ENCODE data around the gene COG3.

COG3 gene

GRCh38 chr13:45473627-45474026, 8.9 kb downstream of the COG3 start:
- TF ChIP-seq CTCF (conservative IDR thresholded peaks at IDR 0.05) (no peak; the same call in 1 of the 2 replicates), ZFX (IDR thresholded peaks at IDR 0.05) (no peak)
- no peak overlapping the region for H3K27ac ChIP-seq

GRCh38 chr13:45474584-45475454, 10.1 kb downstream of the COG3 start:
- H3K27ac ChIP-seq = no peak overlapping the region
- TF ChIP-seq ZFX (IDR thresholded peaks at IDR 0.05) (no peak), CTCF (conservative IDR thresholded peaks at IDR 0.05) (no peak)

GRCh38 chr13:45479661-45480060, 14.9 kb downstream of the COG3 start:
- H3K27ac ChIP-seq = no peak overlapping the region
- TF ChIP-seq ZFX (IDR thresholded peaks at IDR 0.05) (no peak), CTCF (conservative IDR thresholded peaks at IDR 0.05) (no peak)

- H3K27ac ChIP-seq = no peak overlapping the region
- no peak for TF ChIP-seq CTCF (conservative IDR thresholded peaks at IDR 0.05)
- TF ChIP-seq ZFX (IDR thresholded peaks at IDR 0.05) = no peak
Observed at GRCh38 chr13:45481688-45482087, 16.9 kb downstream of the COG3 start.

GRCh38 chr13:45482571-45483173, 17.9 kb downstream of the COG3 start:
- H3K27ac ChIP-seq = no peak overlapping the region
- TF ChIP-seq CTCF (conservative IDR thresholded peaks at IDR 0.05) (no peak), ZFX (IDR thresholded peaks at IDR 0.05) (no peak)

GRCh38 chr13:45487604-45488003, 22.9 kb downstream of the COG3 start:
- TF ChIP-seq CTCF (conservative IDR thresholded peaks at IDR 0.05) = no peak
- TF ChIP-seq ZFX (IDR thresholded peaks at IDR 0.05) = no peak
- H3K27ac ChIP-seq = no peak overlapping the region

- TF ChIP-seq CTCF (conservative IDR thresholded peaks at IDR 0.05) (peak; percentile 26), ZFX (IDR thresholded peaks at IDR 0.05) (no peak)
- H3K27ac ChIP-seq = no peak overlapping the region
Observed at GRCh38 chr13:45490068-45490467, 25.3 kb downstream of the COG3 start.

All from C4-2B (cell line).